Thyroid gland (tissue), 4 donors: ENCODE results near the gene CRAT.

Experiments
- CTCF ChIP-seq, 6 experiments: fragments of 200-600 bp in 3 of 6; fragments of 450-650 bp in 3 of 6; sonication (generic) in 3 of 6; IDR thresholded peaks; one replicate each; pipeline ENCODE4 v1.5.1; 2016 to 2019; ENCODE audit warnings: antibody characterized with exemption in 6 of 6, mild to moderate bottlenecking in 2 of 6, inconsistent platforms in 1 of 6, moderate library complexity in 1 of 6
- POLR2A ChIP-seq, 2 donors: fragments of 450-650 bp; IDR thresholded peaks; one replicate each; pipeline ENCODE4 v1.6.1; 2017; ENCODE audit warnings: antibody characterized with exemption in 2 of 2, mild to moderate bottlenecking in 2 of 2, moderate library complexity in 1 of 2

GRCh38 chr9:129156163-129156562 lies 45.6 kb upstream of the CRAT start:
- TF ChIP-seq CTCF (IDR thresholded peaks at IDR 0.05) (no peak), POLR2A (IDR thresholded peaks at IDR 0.05) (no peak)
